ENCODE measurements around the gene CEP97. TPM values are rescaled to one million over a fixed set of nuclear protein-coding genes. Genes with fewer than 3 reads are reported as not detected.
A peak's percentile ranks its signal among the peaks of the same experiment; 100 is the strongest.
"Not testable (repeated sequence)": the region's sequence is repeated elsewhere in the genome, so short reads cannot be mapped to it uniquely, and the experiment has no call there.

Gene CEP97
- total RNA-seq, 4 donors from 2014 or later, result 1.1 to 22.1 (median 6.1) TPM

GRCh38 chr3:101735833-101736232 is 11.4 kb downstream of the CEP97 start:
- WGBS, 2 donors (ENCODE audit: low coverage in 1 of 2), result 95 to 100% methylated on average over 1 to 10 of the region's 10 CpGs
- DNase-seq, result no peak
- no peak overlapping the region for H3K4me3 ChIP-seq
- no peaks in the 10 kb centered on the region for H3K4me1 ChIP-seq
- in situ Hi-C loops (cut with MboI; ENCODE audit: low pct_ligation_motif_present in 1 of 4, low pct_unique_long_range_greater_than_20kb in 1 of 4, low sequenced_read_pairs in 3 of 4), result no loop called here
- no peaks in the 10 kb centered on the region for H3K27me3 ChIP-seq
- no peak overlapping the region for H3K27ac ChIP-seq
- no peaks in the 10 kb centered on the region for H3K9me3 ChIP-seq
- H3K36me3 ChIP-seq, result peaks cover 0 to 50% (median 12%) of the 10 kb centered on the region in 4 donors
- TF ChIP-seq CTCF (IDR thresholded peaks at IDR 0.05) (no peak), POLR2A (IDR thresholded peaks at IDR 0.05) (no peak), POLR2AphosphoS5 (IDR thresholded peaks at IDR 0.05) (no peak)
- intact Hi-C loops (cut with DNase I; ENCODE audit: low total_unique reads), result no loop called here

GRCh38 chr3:101741914-101742313 is 17.5 kb downstream of the CEP97 start:
- in situ Hi-C loops (cut with MboI; ENCODE audit: low pct_ligation_motif_present in 1 of 4, low pct_unique_long_range_greater_than_20kb in 1 of 4, low sequenced_read_pairs in 3 of 4); H3K4me3 ChIP-seq; H3K9me3 ChIP-seq; H3K27me3 ChIP-seq; DNase-seq; H3K27ac ChIP-seq; intact Hi-C loops (cut with DNase I; ENCODE audit: low total_unique reads); H3K4me1 ChIP-seq; H3K36me3 ChIP-seq: not testable (repeated sequence)
- WGBS, 2 donors (ENCODE audit: low coverage in 1 of 2), result 92 to 93% methylated on average over 3 of the region's 3 CpGs

- Histone ChIP-seq H3K27me3 (no peaks in the 10 kb centered on the region), H3K9me3 (no peaks in the 10 kb centered on the region), H3K27ac (no peak overlapping the region), H3K36me3 (no peaks in the 10 kb centered on the region), H3K4me1 (peaks cover 0 to 4% (median 0%) of the 10 kb centered on the region in 4 donors), H3K4me3 (no peak overlapping the region)
- WGBS, 2 donors (ENCODE audit: low coverage in 1 of 2), result 48% methylated on average over 1 of the region's 1 CpG; no CpG with 5 or more reads in 1 of the 2 donors
- in situ Hi-C loops (cut with MboI; ENCODE audit: low pct_ligation_motif_present in 1 of 4, low pct_unique_long_range_greater_than_20kb in 1 of 4, low sequenced_read_pairs in 3 of 4) (no loop called here), intact Hi-C loops (cut with DNase I; ENCODE audit: low total_unique reads) (no loop called here)
- TF ChIP-seq POLR2A (IDR thresholded peaks at IDR 0.05), result no peak
- TF ChIP-seq EP300 (IDR thresholded peaks at IDR 0.05; ENCODE audit: low read depth), result no peak
- TF ChIP-seq CTCF (IDR thresholded peaks at IDR 0.05), result no peak
- TF ChIP-seq POLR2AphosphoS5 (IDR thresholded peaks at IDR 0.05), result no peak
- no peak for DNase-seq
Measured at GRCh38 chr3:101744811-101745210, 20.4 kb downstream of the CEP97 start.

GRCh38 chr3:101745934-101746333 is 21.5 kb downstream of the CEP97 start:
- DNase-seq; H3K9me3 ChIP-seq; intact Hi-C loops (cut with DNase I; ENCODE audit: low total_unique reads); in situ Hi-C loops (cut with MboI; ENCODE audit: low pct_ligation_motif_present in 1 of 4, low pct_unique_long_range_greater_than_20kb in 1 of 4, low sequenced_read_pairs in 3 of 4); H3K27me3 ChIP-seq; H3K4me1 ChIP-seq; H3K27ac ChIP-seq; H3K4me3 ChIP-seq; H3K36me3 ChIP-seq: not testable (repeated sequence)
- 100% methylated on average over 1 of the region's 1 CpG; no CpG with 5 or more reads in 1 of the 2 donors for WGBS, 2 donors (ENCODE audit: low coverage in 1 of 2)

GRCh38 chr3:101753386-101754113 is 29.1 kb downstream of the CEP97 start:
- DNase-seq, result peak; percentile 52

GRCh38 chr3:101758224-101758623 is 33.8 kb downstream of the CEP97 start:
- WGBS, 2 donors (ENCODE audit: low coverage in 1 of 2), result 95 to 100% methylated on average over 5 to 6 of the region's 6 CpGs
- TF ChIP-seq EP300 (IDR thresholded peaks at IDR 0.05; ENCODE audit: low read depth) (no peak), POLR2AphosphoS5 (IDR thresholded peaks at IDR 0.05) (no peak), CTCF (IDR thresholded peaks at IDR 0.05) (no peak), POLR2A (IDR thresholded peaks at IDR 0.05) (no peak)
- Histone ChIP-seq H3K27me3 (no peaks in the 10 kb centered on the region), H3K36me3 (peaks cover 0 to 45% (median 15%) of the 10 kb centered on the region in 4 donors), H3K4me1 (no peaks in the 10 kb centered on the region), H3K27ac (no peak overlapping the region), H3K4me3 (no peak overlapping the region), H3K9me3 (no peaks in the 10 kb centered on the region)
- intact Hi-C loops (cut with DNase I; ENCODE audit: low total_unique reads) (no loop called here), in situ Hi-C loops (cut with MboI; ENCODE audit: low pct_ligation_motif_present in 1 of 4, low pct_unique_long_range_greater_than_20kb in 1 of 4, low sequenced_read_pairs in 3 of 4) (no loop called here)
- DNase-seq, result no peak

More at GRCh38 chr3:101753386-101754113, 29.1 kb downstream of the CEP97 start:
- H3K9me3 ChIP-seq; intact Hi-C loops (cut with DNase I; ENCODE audit: low total_unique reads); in situ Hi-C loops (cut with MboI; ENCODE audit: low pct_ligation_motif_present in 1 of 4, low pct_unique_long_range_greater_than_20kb in 1 of 4, low sequenced_read_pairs in 3 of 4); H3K4me1 ChIP-seq; H3K27me3 ChIP-seq; H3K27ac ChIP-seq; H3K4me3 ChIP-seq: not testable (repeated sequence)
- 80 to 84% methylated on average over 1 to 20 of the region's 23 CpGs for WGBS, 2 donors (ENCODE audit: low coverage in 1 of 2)
- H3K36me3 ChIP-seq, result peaks cover 0 to 32% (median 13%) of the 10 kb centered on the region in 4 donors
